DMS 273 (cell line): ENCODE results near the gene SLC66A2.
"Not testable (repeated sequence)": the region's sequence is repeated elsewhere in the genome, so short reads cannot be mapped to it uniquely, and the experiment has no call there.

Experiments used
- DNase-seq: peaks from one replicate; lab custom pipeline; 2025; ENCODE audit not compliant: unreplicated experiment; lab: John Stamatoyannopoulos, UW

Gene SLC66A2

DNA sequence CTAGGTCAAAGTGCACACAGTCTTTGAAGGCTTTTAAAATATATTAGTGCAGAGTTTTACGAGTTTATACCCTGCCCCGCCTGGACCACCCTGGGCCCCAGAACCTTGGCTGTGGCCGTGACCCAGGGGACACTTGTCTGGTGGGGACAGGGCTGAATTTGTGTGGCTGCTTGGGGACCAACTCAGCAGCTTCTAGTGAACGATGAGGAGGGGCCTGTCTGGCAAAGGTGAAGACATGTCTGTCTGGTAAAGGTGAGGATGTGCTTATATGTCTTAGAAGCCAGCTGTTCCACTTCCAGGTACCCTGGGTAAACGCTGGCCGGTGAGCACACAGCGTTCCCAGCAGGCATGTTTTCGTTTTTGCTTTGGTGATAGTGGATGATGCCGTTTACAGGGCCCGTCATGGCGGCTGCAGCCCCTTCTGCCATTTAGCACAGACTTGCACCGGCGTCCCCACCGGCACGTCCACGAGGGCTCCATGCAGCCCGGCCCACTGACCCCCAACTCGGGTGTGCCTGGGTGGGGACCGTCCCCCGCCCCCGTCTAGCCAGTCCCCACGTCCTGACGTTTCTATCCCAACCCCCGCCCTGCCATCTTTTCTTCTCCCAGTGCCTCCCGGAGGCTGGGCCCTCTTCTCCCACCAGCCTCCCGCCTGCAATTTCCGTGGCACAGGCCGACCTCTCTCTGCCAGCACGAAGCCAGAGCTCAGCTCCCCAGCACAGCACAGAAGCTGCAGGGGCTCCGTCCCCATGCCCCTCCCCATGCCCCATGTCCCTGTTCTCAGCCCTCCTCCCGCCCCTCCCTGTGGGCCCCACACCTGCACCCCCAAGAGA lies 67.8 kb downstream of the SLC66A2 start:
- no peak for DNase-seq

DNA sequence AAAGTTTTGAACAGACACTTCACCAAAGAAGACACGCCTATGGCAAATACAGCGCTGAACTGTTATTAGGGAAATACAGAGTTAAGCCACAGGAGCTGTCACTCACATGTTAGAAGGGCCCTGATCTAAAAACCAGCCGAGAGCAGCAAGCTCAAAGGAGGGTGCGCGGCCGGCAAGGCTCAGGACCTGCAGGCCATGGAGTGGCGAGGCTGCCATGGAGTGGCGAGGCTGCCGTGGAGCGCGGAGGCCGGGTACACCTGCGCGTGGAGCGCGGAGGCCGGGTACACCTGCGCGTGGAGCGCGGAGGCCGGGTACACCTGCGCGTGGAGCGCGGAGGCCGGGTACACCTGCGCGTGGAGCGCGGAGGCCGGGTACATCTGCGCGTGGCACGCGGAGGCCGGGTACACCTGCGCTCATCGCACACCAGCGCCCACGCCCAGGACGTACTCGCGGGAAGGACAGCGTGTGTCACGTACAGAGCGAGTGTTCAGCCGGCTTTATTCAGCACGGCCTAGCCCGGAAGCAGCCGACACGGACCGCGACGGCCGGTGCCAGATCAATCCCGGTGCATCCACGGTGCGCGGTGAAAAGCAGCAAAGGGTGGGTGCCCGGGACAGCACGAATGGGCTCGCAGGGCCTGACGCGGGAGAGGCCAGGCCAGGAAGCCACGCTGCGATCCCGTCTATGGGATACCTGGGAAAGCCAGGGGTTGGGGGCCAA lies 68.8 kb downstream of the SLC66A2 start:
- DNase-seq, result no peak

DNA sequence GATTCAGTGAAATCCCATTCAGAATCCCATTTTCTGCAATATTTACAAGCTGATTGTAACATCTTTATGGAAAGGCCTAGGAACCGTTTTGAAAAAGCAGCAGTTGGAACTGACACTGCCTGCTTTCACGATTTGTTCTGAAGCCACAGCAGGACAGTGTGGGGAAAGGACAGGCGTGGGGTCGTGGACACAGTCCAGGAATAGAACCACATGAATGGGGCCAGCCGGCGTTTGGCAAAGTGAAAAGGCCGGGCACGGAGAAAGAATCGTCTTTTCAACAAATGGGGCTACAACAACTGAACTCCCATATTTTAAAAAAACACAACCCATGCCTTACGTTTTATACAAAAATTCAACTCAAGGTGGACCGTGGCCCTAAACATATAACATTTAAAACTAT lies 69.8 kb downstream of the SLC66A2 start:
- no peak for DNase-seq

DNA sequence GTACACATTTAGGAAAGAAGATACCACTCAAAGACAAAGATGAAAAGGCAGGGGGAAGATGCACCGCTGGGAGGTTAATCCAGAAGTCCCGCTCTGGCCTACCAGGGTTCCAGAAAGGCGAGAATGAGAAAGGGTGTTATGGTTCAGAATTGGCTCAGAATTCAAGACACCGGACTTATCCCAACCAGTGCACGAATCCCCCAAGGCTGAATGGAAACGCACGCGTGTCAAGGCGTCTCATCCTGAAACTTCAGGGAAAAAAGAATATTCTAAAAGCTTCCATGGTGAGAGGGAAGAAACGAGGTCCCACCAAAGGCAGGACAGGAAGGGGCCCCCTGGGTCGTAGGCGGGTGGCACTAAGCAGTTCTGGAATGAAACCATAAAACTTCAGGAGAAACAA lies 71.9 kb downstream of the SLC66A2 start:
- no peak for DNase-seq

DNA sequence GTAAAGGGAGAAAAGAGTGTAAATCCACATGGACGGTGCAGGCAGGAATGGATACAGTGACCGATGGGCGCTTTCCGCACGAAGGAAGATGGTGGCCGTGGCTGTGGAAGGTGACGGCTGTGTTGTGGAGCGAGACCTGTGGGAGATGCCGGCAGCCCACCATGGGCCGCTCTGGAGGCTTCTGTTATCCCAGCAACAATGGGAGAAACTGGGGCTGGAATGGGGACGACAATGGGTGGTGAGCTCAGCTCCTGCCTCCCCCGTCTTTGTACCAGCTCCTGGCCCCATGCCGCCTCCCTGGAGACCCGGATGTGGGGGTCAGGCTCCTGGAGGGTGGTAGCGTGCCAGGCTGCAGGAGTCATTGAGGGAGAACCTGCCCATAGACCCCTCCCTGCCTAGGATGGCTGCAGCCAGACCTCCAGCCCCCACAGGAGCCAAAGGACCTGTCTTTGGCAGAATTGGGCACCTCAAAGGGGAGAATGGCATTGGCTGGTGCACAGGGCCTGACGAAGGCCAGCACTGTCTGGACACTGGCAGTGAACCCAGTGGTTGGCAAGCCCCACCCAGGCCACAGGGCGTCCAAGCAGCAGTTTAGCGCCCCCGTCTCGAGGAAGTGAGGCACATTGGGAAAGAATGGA lies 72.6 kb downstream of the SLC66A2 start:
- no peak for DNase-seq

DNA sequence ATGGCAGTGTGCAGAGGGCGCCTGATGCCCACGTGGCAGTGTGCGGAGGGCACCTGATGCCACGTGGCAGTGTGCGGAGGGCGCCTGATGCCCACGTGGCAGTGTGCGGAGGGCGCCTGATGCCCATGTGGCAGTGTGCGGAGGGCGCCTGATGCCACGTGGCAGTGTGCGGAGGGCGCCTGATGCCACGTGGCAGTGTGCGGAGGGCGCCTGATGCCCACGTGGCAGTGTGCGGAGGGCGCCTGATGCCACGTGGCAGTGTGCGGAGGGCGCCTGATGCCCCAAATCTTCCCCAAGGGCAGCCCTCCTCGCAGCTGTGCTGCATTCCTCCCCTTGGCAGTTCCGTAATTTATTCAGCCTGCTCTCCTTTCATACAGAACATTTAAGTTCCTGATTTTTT lies 73.2 kb downstream of the SLC66A2 start:
- not testable (repeated sequence) for DNase-seq

DNA sequence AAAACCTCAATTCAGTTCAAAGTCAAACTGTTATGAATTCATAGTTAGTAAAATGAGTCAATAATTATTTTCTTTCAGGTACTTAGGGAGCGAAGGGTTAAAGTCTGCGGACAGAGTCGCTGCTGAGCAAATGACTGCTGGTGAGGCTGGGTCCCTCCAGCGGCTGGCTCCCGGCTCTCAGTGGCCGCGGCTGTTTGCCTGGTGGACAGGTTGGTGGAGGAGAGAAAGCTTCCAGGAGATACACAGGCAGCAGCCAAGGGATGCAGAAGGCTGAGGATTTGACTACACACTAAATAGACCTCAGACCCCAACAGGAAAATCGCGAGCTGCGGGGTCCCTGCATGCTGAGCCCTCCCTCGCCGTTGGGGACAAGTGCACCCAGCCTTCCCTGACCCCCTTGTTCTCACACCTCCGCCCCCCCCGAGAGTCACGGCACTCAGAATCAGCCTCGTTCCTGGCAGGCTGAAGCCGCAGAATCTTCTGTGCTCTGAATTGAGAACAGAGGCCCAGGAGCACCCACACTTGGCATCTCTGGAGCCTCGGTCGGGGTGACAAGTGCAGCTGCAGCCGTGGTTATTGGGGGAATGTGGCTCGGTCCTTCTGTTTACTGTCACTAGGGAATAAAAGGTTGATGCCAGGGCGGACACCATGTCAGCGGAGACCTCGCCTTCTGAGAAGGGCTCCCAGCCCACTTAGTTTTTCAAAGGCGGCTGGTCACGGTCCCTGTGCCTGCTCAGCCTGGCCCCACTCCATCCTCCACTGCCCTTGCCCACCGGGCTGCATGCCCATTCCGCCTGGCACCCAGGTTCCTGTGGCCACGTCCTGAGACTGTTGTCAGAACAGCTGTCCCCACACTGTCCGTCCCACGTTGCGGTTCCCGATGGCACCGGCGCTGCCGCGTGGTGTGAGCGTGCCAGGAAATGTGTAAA lies 74.0 kb downstream of the SLC66A2 start:
- DNase-seq, result peak; percentile 17

DNA sequence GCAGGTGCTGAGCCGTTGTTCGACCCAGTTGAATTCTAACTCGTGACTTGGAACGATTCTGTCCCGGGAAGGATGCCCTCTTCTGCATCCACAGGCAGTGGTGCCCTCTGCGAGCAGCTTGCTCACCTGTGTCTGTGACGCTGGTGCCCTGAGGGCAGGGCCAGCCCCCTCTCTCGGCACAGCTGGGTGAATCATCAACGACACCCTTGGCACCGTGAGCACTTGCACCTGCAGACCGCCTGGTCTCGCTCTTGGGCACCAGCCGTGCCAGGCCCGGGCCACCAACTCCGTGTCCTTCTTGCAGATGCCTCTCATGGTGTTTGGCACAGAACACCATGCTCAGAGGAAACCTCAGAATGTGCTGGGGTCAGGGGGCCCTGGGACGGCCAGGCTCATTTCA lies 75.0 kb downstream of the SLC66A2 start:
- DNase-seq, result no peak

DNA sequence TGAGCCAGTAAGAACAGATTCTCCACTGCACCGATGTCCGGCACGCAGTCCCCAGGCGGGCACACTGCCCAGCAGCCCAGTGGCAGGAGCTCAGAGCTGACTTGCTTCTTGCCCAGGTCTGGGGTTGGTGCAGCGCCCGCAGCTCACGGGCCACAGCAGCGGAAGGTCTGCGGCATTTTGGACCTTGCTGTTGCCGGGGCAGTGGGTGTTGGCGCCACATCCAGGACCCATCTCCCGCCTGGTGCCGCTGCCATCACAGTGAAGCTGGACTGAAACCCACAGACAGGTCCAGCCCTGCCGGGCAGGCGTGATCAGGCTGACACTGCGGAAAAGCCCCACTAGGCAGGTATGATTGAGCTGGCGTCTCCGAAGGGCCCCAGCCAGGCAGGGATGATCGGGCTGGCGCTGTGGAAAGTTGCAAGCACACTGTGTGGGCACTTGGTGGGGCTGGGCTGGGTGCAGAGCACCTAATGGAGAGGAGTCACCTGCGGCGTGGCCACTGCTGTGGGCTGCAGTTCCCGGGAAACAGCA lies 75.5 kb downstream of the SLC66A2 start:
- no peak for DNase-seq

DNA sequence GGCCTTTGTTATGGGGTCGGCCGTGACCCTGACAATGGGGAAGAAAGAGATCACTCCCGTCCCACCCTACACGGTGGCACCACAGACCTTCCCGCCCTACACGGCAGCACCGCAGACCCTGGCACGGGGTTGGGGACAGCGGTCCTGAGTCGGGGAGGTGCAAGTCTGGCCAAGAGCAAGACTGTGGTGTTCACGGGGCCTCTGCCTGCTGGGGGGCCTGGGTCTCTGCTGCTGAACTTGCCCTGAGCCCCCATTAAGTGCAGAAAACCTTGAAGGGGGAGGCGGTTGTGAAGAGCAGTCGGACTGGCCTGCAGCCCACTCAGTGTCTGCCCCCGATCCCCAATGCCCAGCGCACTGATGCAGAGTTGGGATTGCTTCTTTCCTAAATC lies 75.9 kb downstream of the SLC66A2 start:
- DNase-seq, result no peak

DNA sequence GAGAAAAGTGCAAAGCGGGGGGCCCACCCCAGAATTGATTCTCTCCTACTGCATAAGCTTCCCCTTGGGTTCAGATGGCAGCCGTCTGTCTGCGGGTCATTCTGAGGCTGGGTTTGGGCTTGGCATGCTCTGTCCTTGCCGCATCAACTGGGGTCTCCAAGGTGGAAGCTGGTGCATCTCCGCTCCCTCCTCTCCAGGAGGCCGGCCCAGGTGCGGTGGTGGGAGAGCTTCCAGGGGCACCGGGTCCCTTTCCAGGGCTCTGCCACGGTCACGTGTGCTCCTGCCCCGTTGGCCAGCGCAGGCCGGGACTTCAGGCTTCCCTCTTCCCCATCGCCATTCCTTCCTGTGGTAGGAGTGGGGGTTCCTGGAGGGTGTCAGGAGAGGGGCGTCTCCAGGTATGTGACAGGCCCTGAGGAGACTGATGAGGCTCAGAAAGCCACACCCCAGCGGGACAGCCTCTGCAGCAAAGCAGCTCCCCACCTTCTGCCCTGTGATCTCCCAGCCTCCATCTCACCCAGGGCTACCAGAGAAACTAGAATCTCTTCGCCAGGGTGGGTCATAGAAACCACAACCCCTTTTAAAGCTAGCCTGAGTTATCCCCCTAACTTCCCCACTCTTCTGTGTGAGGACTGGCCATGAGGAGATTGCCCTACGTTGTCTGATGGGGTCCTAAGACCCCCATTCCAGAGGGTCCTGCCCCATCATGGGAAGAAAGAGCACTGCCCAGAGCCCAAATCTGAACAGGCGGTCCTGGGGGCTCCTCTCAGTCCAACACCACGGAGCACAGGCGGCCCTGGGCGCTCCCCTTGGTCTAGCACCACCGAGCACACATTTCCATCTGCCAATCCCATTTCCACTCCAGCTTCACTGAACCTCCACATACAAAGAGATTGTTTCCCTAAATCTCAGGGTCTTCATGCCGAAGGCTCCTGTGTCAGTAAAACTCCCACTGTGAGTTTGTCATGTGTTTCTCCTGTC lies 76.6 kb downstream of the SLC66A2 start:
- DNase-seq, result no peak

DNA sequence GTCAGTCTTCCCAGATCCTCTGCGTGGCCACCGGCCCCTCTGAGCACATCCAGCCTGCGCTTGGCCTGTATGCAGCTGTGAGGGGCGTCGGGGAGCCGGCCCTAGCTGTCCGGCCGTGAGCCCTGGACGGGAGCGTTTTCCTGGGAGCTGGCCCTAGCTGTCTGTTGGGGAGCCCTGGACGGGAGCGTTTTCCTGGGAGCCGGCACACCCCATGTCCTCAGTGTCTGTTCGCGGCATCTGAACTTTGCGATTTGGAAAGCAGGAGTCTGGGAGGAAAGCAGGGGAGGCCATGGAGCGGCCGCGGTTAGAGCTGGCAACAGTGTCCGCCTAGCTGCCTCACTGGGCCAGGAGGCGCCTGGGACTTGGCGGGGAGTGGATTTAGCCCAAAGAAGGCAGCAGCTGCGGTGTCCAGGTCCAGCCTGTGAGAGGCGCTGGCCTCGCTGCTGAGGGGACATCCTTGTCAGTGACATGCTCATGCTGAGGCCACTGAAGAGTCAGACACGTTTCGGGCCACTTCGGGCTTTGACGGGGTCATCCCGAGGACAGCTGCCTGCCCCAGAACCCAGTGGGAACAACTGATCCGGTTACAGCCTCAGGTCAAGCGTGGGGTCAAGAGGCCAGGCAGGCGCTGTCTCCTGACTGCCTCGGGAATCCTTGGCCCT lies 77.9 kb downstream of the SLC66A2 start:
- DNase-seq, result no peak

DNA sequence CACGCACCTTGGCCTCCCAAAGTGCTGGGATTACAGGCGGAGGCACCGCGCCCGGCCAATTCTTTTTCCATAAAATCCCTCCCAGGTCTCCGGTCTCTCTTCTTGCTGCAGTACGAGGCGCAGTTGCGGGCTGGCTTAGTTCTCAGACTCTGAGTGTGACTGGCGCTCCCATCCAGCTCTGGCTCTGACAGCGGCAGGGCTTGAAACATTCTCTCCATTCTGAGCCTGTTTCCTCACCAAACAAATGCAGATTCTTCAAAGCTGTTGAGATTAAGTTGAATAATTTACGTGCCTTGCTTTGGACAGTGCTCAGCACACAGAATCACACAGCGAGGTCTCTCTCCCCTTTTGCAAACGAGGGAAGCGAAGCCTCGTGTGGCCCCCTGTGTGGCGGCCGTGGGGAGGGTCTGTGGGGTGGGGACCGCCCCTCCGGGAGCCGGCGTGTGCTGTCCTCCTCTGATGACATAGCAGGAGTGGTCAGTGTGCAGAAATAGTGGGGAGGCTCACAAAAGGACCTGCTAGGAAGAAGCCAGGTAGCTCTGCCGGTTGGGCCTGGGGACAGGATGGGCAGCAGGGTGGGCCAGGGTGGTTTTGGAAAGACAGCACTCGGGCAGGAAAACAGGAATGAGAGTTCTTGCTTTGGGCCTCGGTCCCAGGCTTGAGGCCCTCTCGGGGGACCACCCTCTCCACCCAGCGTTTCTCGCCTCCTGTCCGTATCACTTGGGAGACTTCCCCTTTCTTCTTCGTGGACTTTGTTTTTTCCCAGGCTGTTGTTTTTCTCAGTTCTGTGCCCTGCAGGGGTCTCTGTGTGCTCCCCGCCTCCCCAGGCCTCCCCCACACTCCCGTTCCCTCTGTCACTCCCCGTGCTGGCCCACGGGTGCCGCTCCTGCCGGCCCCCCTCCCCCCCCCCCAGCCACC lies 78.7 kb downstream of the SLC66A2 start:
- DNase-seq, result no peak

DNA sequence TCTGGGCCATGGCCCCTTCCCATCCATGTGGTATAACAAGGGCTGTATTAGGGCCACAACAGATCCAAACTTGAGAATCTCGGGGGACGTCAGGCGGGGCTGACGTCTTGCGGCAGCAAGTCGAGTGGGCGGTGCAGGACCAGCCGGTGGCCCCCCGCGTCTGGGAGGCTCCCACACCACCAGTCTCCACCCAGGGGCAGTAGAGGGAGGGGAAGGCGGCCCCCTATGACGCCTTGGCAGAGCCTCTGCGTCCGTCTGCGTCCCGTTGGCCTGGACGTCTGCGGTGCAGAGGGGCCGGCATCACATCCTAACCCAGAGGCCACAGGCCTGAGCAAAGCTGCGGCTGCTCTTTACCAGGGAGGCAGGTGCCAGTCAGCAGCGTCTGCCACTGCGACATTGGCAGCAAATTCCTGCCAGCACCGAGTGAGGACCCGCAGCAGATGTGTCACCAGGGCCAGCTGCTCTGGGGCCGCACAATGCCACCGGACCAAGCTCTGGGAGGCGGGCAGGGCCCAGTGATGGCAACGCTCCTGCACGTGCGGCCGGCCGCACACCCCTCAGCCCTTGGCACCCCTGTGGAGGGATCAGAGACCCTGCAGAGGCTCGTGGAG lies 79.9 kb downstream of the SLC66A2 start:
- no peak for DNase-seq

DNA sequence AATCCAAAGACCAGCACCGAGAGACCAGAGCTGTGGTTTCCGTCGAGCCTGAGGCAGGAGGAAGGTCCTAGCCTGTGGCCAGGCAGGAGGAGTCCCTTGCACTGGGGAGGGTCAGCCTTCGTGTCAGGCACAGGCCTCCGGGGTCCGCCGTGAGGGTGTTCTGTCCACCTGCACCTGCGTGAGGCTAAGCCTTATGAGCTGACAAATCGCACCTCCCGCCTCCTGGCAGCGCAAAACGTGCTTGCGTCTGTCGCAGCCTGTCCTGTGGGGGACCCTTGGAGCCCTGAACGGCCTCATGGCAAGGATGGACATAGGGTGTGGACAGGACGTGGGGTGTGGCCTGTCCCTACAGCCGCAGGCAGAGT lies 80.4 kb downstream of the SLC66A2 start:
- DNase-seq, result no peak

DNA sequence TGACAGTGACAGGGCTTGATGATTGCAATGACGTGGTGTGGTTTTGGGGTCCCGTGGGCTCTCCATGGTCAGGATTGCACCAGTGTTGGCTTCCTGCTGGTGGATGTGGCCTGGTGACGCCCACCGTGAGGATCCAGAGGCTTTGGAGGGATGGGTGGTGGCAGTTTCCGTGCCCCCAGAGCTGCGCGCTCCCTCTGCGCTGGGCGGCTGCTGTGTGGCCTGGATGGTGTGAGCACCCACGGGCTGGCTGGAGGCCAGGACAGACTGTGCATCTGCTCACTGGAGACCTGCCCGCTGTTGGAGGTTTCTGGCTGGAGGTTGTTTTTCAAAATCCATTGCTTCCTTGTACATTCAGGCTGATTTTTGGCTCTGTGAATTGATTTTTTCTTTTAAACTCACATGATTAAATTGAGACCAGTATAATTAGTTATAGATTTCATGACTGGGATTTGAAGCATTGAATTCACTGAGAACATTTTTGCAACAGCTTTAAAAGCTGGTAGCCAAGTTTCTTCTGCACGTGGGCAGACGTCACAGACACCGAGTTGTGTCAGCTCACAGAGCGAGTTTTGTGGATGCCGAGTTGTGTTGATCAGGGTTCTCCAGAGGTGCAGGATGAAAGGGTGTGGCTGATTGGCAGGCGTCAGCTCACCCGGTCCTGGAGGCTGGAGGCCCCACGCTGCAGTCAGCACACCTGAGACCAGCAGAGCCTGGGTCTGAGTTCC lies 81.0 kb downstream of the SLC66A2 start:
- peak; percentile 76 for DNase-seq
